SK-N-SH (cell line): ENCODE measurements around the gene LBHD1. TPM values are rescaled to one million over a fixed set of nuclear protein-coding genes. Genes with fewer than 3 reads are reported as not detected.

ENCODE experiments used
- CTCF ChIA-PET: fragments of 300-600, 350-600 bp; formaldehyde crosslinking; extraction: SDS; loops from one replicate; lab custom pipeline; 2021; lab: Yijun Ruan, JAX
- POLR2A ChIA-PET: fragments of 350-600 bp; sonication (Branson Sonifier 250); formaldehyde crosslinking; extraction: SDS; loops from one replicate; lab custom pipeline; 2020; ENCODE audit warnings: antibody characterized with exemption, inconsistent platforms; lab: Yijun Ruan, JAX
- DNase-seq: peaks from one replicate; pipeline ENCODE4 v3.0.0; 2012
- H2AFZ ChIP-seq: fragments of 200-600 bp; sonication (generic); 2 replicates; pipeline ENCODE4 v1.8.1; 2016; ENCODE audit warnings: antibody characterized with exemption, mild to moderate bottlenecking, low read depth
- H3F3A ChIP-seq: fragments of 200-600 bp; sonication (generic); replicated peaks from 2 replicates; pipeline ENCODE3; 2016; ENCODE audit warnings: antibody characterized with exemption, mild to moderate bottlenecking; ENCODE audit not compliant: insufficient read depth
- H3K27ac ChIP-seq, 2 experiments: fragments of 200-500 bp in 1 of 2; fragments of 200-600 bp in 1 of 2; sonication (Bioruptor generic) in 1 of 2; sonication (generic), shearing (Covaris generic) in 1 of 2; 2 replicates each; pipeline versions ENCODE4 v1.5.1 to v1.6.1; 2014 to 2016; ENCODE audit warnings: low read depth in 2 of 2, inconsistent platforms in 1 of 2, low read length in 1 of 2, mild to moderate bottlenecking in 1 of 2, mixed read lengths in 1 of 2
- H3K27me3 ChIP-seq: fragments of 200-600 bp; sonication (generic), shearing (Covaris generic); 2 replicates; pipeline ENCODE4 v1.6.1; 2016; ENCODE audit warnings: mixed run types; ENCODE audit not compliant: insufficient read depth
- H3K36me3 ChIP-seq, 2 experiments: fragments of 200-500 bp in 1 of 2; fragments of 200-600 bp in 1 of 2; sonication (Bioruptor generic) in 1 of 2; sonication (generic) in 1 of 2; replicated peaks in 1 of 2; 2 replicates each; pipeline versions ENCODE3 to v1.5.1; 2014 to 2016; ENCODE audit warnings: low read length in 1 of 2, mild to moderate bottlenecking in 1 of 2; ENCODE audit not compliant: insufficient read depth in 2 of 2, control insufficient read depth in 1 of 2
- H3K4me1 ChIP-seq, 2 experiments: fragments of 200-500 bp in 1 of 2; fragments of 200-600 bp in 1 of 2; sonication (Bioruptor generic) in 1 of 2; sonication (generic), shearing (Covaris generic) in 1 of 2; 2 replicates each; pipeline versions ENCODE4 v1.5.1 to v1.6.1; 2014 to 2016; ENCODE audit warnings: low read depth in 1 of 2, low read length in 1 of 2, mixed run types in 1 of 2; ENCODE audit not compliant: insufficient read depth in 2 of 2, control insufficient read depth in 1 of 2
- H3K4me2 ChIP-seq: fragments of 200-600 bp; sonication (generic), shearing (Covaris generic); 2 replicates; pipeline ENCODE4 v1.6.1; 2017; ENCODE audit warnings: mixed run types
- H3K4me3 ChIP-seq, 2 experiments: fragments of 200-500 bp in 1 of 2; fragments of 200-600 bp in 1 of 2; sonication (Bioruptor generic) in 1 of 2; sonication (generic), shearing (Covaris generic) in 1 of 2; 2 replicates each; pipeline versions ENCODE4 v1.5.1 to v1.8.1; 2014 to 2016; ENCODE audit warnings: low read depth in 2 of 2, inconsistent platforms in 1 of 2, low read length in 1 of 2, mild to moderate bottlenecking in 1 of 2, mixed read lengths in 1 of 2, moderate library complexity in 1 of 2
- H3K79me2 ChIP-seq: fragments of 200-600 bp; sonication (generic); 2 replicates; pipeline ENCODE4 v1.8.1; 2017; ENCODE audit warnings: mild to moderate bottlenecking; ENCODE audit not compliant: insufficient read depth
- H3K9ac ChIP-seq: fragments of 200-600 bp; sonication (generic); 2 replicates; pipeline ENCODE4 v1.6.1; 2017; ENCODE audit warnings: mixed run types
- H3K9me2 ChIP-seq: fragments of 200-600 bp; sonication (generic); 2 replicates; pipeline ENCODE4 v1.6.1; 2017; ENCODE audit warnings: mixed run types
- H3K9me3 ChIP-seq: fragments of 200-600 bp; sonication (generic); 2 replicates; pipeline ENCODE4 v1.6.1; 2017; ENCODE audit warnings: mixed run types, mild to moderate bottlenecking, moderate library complexity
- H4K20me1 ChIP-seq: fragments of 200-600 bp; sonication (generic); 2 replicates; pipeline ENCODE4 v1.6.1; 2017; ENCODE audit warnings: mild to moderate bottlenecking, mixed run types; ENCODE audit not compliant: insufficient read depth
- CTCF ChIP-seq: fragments of 200-600 bp; sonication (generic); IDR thresholded peaks from 2 replicates; pipeline ENCODE4 v1.6.1; 2017; ENCODE audit warnings: antibody characterized with exemption, mild to moderate bottlenecking, moderate library complexity
- EP300 ChIP-seq, 2 experiments: IDR thresholded peaks; 2 replicates each; pipeline versions ENCODE4 v1.4.0 to v1.6.1; 2012; ENCODE audit warnings: borderline replicate concordance in 1 of 2, low read depth in 1 of 2, low read length in 1 of 2
- FOSL2 ChIP-seq: IDR thresholded peaks from 2 replicates; pipeline ENCODE4 v1.4.0; 2012; ENCODE audit warnings: low read depth, mild to moderate bottlenecking, moderate library complexity, borderline replicate concordance
- FOXJ3 ChIP-seq: sonication (generic); formaldehyde crosslinking; IDR thresholded peaks from 2 replicates; pipeline ENCODE4 v1.5.1; 2020; ENCODE audit warnings: mild to moderate bottlenecking, missing genetic modification reagents
- FOXM1 ChIP-seq: IDR thresholded peaks from 2 replicates; pipeline ENCODE4 v1.4.0; 2012; ENCODE audit warnings: low read depth, mild to moderate bottlenecking
- GABPA ChIP-seq: IDR thresholded peaks from 2 replicates; pipeline ENCODE4 v1.4.0; 2012; ENCODE audit warnings: low read depth, mild to moderate bottlenecking
- GATA2 ChIP-seq: sonication (generic); formaldehyde crosslinking; IDR thresholded peaks from 2 replicates; pipeline ENCODE4 v1.5.0; 2020; ENCODE audit warnings: mild to moderate bottlenecking, missing genetic modification reagents
- JUND ChIP-seq: IDR thresholded peaks from 2 replicates; pipeline ENCODE4 v1.4.0; 2012
- POLR2AphosphoS5 ChIP-seq: IDR thresholded peaks from 2 replicates; pipeline ENCODE4 v1.6.1; 2012; ENCODE audit warnings: low read depth, low read length
- RAD21 ChIP-seq: IDR thresholded peaks from 2 replicates; pipeline ENCODE4 v1.6.1; 2012; ENCODE audit warnings: mild to moderate bottlenecking, low read length
- RCOR1 ChIP-seq: fragments of 150-350 bp; IDR thresholded peaks from 2 replicates; pipeline ENCODE4 v1.6.1; 2017; ENCODE audit warnings: antibody characterized with exemption, low read length
- REST ChIP-seq: IDR thresholded peaks from 2 replicates; pipeline ENCODE4 v1.6.1; 2012; ENCODE audit warnings: mild to moderate bottlenecking, low read depth, low read length, moderate library complexity
- RFX5 ChIP-seq: IDR thresholded peaks from 2 replicates; pipeline ENCODE4 v1.6.1; 2012; ENCODE audit warnings: mild to moderate bottlenecking, improper control_type of control experiment, low read length
- RXRA ChIP-seq: IDR thresholded peaks from 2 replicates; pipeline ENCODE4 v1.4.0; 2012; ENCODE audit warnings: low read depth, mild to moderate bottlenecking, borderline replicate concordance
- SIN3A ChIP-seq: IDR thresholded peaks from 2 replicates; pipeline ENCODE4 v1.6.1; 2012; ENCODE audit warnings: low read depth, mild to moderate bottlenecking, low read length, moderate library complexity, borderline replicate concordance
- SMC3 ChIP-seq: IDR thresholded peaks from 2 replicates; pipeline ENCODE4 v1.6.1; 2012; ENCODE audit warnings: low read depth, low read length, improper control_type of control experiment
- TAF1 ChIP-seq: IDR thresholded peaks from 2 replicates; pipeline ENCODE4 v1.6.1; 2012; ENCODE audit warnings: low read depth, mild to moderate bottlenecking, low read length, moderate library complexity, borderline replicate concordance
- TEAD4 ChIP-seq: IDR thresholded peaks from 2 replicates; pipeline ENCODE4 v1.4.0; 2012; ENCODE audit warnings: mild to moderate bottlenecking, borderline replicate concordance; ENCODE audit not compliant: insufficient read depth
- USF1 ChIP-seq: IDR thresholded peaks from 2 replicates; pipeline ENCODE4 v1.4.0; 2012; ENCODE audit warnings: low read depth, borderline replicate concordance
- USF2 ChIP-seq: fragments of 150-350 bp; IDR thresholded peaks from 2 replicates; pipeline ENCODE4 v1.6.1; 2017; ENCODE audit warnings: antibody characterized with exemption, low read length, low read depth, borderline replicate concordance
- ZBTB33 ChIP-seq: IDR thresholded peaks from 2 replicates; pipeline ENCODE4 v1.4.0; 2012; ENCODE audit warnings: low read depth, borderline replicate concordance
- WGBS: methylation state at CpG from one replicate; pipeline ENCODE4 v1.1.6; 2017; ENCODE audit warnings: low lambda C conversion rate; 5-methylcytosine and 5-hydroxymethylcytosine counted together
- polyA plus RNA-seq, 3 experiments: library from polyadenylated mRNA; depleted of rRNA; stranded (reverse); fragments of >200 nt; gene quantifications; 2 replicates each; pipeline ENCODE4 v1.2.3, GENCODE V29; 2012

Gene LBHD1
- polyA plus RNA-seq, 1 of the 3 experiments (the other 2 are of a cell fraction): 9.7 TPM

- Histone ChIP-seq H3K4me3 (peak within 1 kb of the TSS; percentile 78 to 87), H3K27me3 (no peaks in the 10 kb centered on the region), H3K36me3 (peaks cover 21 to 34% of the 10 kb centered on the region in 2 experiments), H4K20me1 (0 out of 2 replicates have a peak, but pooled peaks cover 5% of the 10 kb centered on the region), H2AFZ (no peak within 1 kb of the TSS; the same call in 1 of the 2 replicates), H3F3A (peaks cover 5% of the 10 kb centered on the region), H3K27ac (peak within 1 kb of the TSS; percentile 77 to 88), H3K4me1 (peaks cover 5 to 8% of the 10 kb centered on the region in 2 experiments; a peak in 2 of 4 replicates), H3K4me2 (peak within 1 kb of the TSS; percentile 92), H3K9me3 (no peaks in the 10 kb centered on the region), H3K79me2 (peaks cover 63% of the 10 kb centered on the region), H3K9me2 (no peaks in the 10 kb centered on the region), H3K9ac (peak within 1 kb of the TSS; percentile 97)
- peak; percentile 99 for DNase-seq
- WGBS: under 1% methylated on average over 60 of the region's 73 CpGs
- ChIA-PET CTCF (interaction anchor here (0.6 to 1.9 kb wide), 7 partner anchors 19 to 251 kb away, joined by 3 to 5 read pairs (median 4); partner anchors contain the start of genes C11orf98, CSKMT and SLC3A2), POLR2A (interaction anchor here (0.5 to 7.3 kb wide), 12 partner anchors 9 to 1402 kb away, joined by 3 to 52 read pairs (median 4); partner anchors contain the start of genes B3GAT3, C11orf98, CSKMT and LBHD1)
- TF ChIP-seq TAF1: peak; percentile 97
- TF ChIP-seq USF2: no peak
- TF ChIP-seq FOXJ3: no peak
- TF ChIP-seq POLR2AphosphoS5: peak; percentile 90
- TF ChIP-seq TEAD4: 0 out of 2 replicates have a peak, but pooled peaks have one; percentile 51
- no peak for TF ChIP-seq FOSL2
- TF ChIP-seq RAD21: no peak
- peak; percentile 79 for TF ChIP-seq GABPA
- TF ChIP-seq RFX5: peak; percentile 45; the same call in 1 of the 2 replicates
- peak; percentile 89 for TF ChIP-seq ZBTB33
- peak; percentile 90; the same call in 1 of the 2 replicates for TF ChIP-seq SIN3A
- no peak for TF ChIP-seq SMC3
- no peak for TF ChIP-seq CTCF
- TF ChIP-seq RXRA: no peak
- TF ChIP-seq JUND: peak; percentile 46; the same call in 1 of the 2 replicates
- no peak; a peak in 1 of 4 replicates for TF ChIP-seq EP300 (IDR thresholded peaks at IDR 0.05; ENCODE audit: borderline replicate concordance in 1 of 2, low read depth in 1 of 2, low read length in 1 of 2)
- TF ChIP-seq USF1: no peak
- no peak for TF ChIP-seq RCOR1
- TF ChIP-seq REST: no peak
- no peak for TF ChIP-seq FOXM1
- no peak for TF ChIP-seq GATA2 (CRISPR knock-in tag)
These were observed 25.9 kb downstream of the LBHD1 start, which contains the start of gene GANAB for GRCh38 chr11:62645946-62646824. Gene GANAB, minus strand, starts transcription at chr11:62646613. Its CDS starts 14 bp downstream, at chr11:62646599.
